ENCODE data around the gene UXT.
"Not testable (repeated sequence)": the region's sequence is repeated elsewhere in the genome, so short reads cannot be mapped to it uniquely, and the experiment has no call there.

UXT gene

DNA sequence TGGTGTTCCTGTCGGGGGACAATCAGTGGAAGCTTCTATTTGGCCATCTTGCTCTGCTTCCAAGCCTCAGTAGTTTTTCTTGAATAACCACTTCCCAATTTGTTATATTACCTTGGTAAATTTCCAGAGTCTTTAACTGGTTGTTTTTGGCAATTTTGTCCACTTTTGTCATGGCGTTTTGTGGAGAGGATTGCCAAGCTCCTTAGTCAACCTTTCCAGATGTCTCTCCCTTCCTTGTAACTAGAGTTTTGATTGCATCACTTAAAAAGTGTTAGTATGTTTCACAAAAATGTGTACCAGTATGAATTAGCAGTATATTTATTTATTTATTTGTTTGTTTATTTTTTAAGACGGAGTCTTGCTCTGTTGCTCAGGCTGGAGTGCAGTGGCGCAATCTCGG lies 15.8 kb upstream of the UXT start:
- Histone ChIP-seq H3K9ac (ENCODE audit: low read depth, low read length) (no peak overlapping the region), H3K9me3 (ENCODE audit: insufficient read depth, low read depth, low read length) (no peaks in the 10 kb centered on the region), H3K27ac (ENCODE audit: low read depth, low read length) (no peak overlapping the region), H3K36me3 (ENCODE audit: insufficient read depth, low read length) (no peaks in the 10 kb centered on the region), H3K27me3 (ENCODE audit: insufficient read depth, low read length) (no peaks in the 10 kb centered on the region), H3K4me3 (ENCODE audit: low read length) (no peak overlapping the region), H3K4me1 (ENCODE audit: insufficient read depth, low read length) (no peaks in the 10 kb centered on the region)
- 100% methylated on average over 5 of the region's 5 CpGs for WGBS

DNA sequence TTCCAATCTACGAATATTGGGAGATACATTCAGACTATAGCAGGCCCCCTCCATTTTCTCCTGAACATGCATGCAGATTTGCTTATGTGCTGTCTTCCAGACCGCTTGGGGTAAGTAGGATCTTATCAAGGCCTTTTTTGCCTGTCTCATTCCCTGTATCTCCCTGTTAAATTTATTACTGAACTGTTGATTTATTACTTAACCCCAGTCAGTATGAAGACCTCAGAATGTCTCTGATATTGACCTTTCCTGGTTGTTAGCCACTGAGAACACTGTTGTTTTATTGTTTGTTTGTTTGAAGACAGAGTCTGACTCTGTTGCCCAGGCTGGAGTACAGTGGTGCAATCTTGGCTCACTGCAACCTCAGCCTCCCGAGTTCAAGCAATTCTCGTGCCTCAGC lies 6.8 kb upstream of the UXT start:
- H3K27me3 ChIP-seq (ENCODE audit: insufficient read depth, low read length) = not testable (repeated sequence)

DNA sequence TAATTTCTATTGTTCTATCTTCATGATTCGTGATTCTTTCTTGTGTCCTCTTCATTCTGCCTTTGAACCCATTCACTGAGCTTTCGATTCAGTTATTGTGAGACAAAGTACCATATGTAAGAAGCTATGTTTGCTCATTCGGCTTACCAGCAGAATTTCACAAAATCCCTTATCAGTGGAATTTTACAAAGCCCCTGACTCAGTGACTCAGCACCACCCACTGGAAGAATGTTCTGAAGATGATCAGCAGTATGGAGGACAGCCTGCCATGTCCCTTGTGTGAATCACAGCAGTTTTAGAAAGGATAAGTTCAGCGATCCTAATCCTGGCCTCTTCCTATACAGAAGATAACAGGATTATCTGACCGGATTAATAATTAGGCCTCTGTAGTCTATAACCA lies 5.8 kb upstream of the UXT start:
- H3K4me3 ChIP-seq (ENCODE audit: low read length) = no peak overlapping the region
- WGBS = 90% methylated on average over 3 of the region's 5 CpGs
- H3K9ac ChIP-seq (ENCODE audit: low read depth, low read length) = no peak overlapping the region
- H3K27ac ChIP-seq (ENCODE audit: low read depth, low read length) = no peak overlapping the region
- H3K27me3 ChIP-seq (ENCODE audit: insufficient read depth, low read length) = no peaks in the 10 kb centered on the region
- peaks cover 6% of the 10 kb centered on the region; the same call in 1 of the 2 replicates for H3K4me1 ChIP-seq (ENCODE audit: insufficient read depth, low read length)
- H3K36me3 ChIP-seq (ENCODE audit: insufficient read depth, low read length) = no peaks in the 10 kb centered on the region
- no peaks in the 10 kb centered on the region for H3K9me3 ChIP-seq (ENCODE audit: insufficient read depth, low read depth, low read length)

More for the DNA sequence above, 6.8 kb upstream of the UXT start:
- not testable (repeated sequence) for H3K27ac ChIP-seq (ENCODE audit: low read depth, low read length); H3K4me1 ChIP-seq (ENCODE audit: insufficient read depth, low read length); H3K36me3 ChIP-seq (ENCODE audit: insufficient read depth, low read length); H3K4me3 ChIP-seq (ENCODE audit: low read length); H3K9ac ChIP-seq (ENCODE audit: low read depth, low read length); H3K9me3 ChIP-seq (ENCODE audit: insufficient read depth, low read depth, low read length)
- WGBS = 98% methylated on average over 3 of the region's 4 CpGs

DNA sequence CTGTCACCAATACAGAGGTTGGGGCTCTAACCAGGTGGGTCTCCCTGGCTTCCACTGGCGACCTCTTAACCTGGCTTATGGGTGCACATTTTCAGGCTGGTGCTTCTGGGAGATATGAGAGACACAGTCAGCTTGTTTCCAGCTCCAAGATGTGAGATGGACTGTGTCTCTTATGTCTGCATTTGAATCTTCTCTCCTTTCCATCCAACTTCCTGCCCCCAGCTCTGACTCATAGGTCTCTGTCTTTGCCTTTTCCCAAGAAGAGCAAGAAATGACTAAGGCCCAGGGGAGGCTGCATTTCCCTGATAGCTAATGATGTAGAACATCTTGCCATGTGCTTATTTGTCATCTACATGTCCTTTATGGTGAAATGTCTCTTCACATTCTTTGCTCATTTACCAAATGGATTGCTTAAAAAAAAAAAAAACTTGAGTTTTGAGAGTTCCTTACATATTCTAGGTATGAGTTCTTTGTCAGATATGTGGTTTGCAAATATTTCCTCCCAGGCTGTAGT lies 3.2 kb upstream of the UXT start:
- WGBS = 89% methylated on average over 1 of the region's 1 CpG
- Histone ChIP-seq H3K9ac (ENCODE audit: low read depth, low read length) (no peak overlapping the region), H3K9me3 (ENCODE audit: insufficient read depth, low read depth, low read length) (no peaks in the 10 kb centered on the region), H3K36me3 (ENCODE audit: insufficient read depth, low read length) (peaks cover 5% of the 10 kb centered on the region), H3K27me3 (ENCODE audit: insufficient read depth, low read length) (no peaks in the 10 kb centered on the region), H3K27ac (ENCODE audit: low read depth, low read length) (no peak overlapping the region), H3K4me3 (ENCODE audit: low read length) (no peak overlapping the region), H3K4me1 (ENCODE audit: insufficient read depth, low read length) (peaks cover 6% of the 10 kb centered on the region; the same call in 1 of the 2 replicates)

DNA sequence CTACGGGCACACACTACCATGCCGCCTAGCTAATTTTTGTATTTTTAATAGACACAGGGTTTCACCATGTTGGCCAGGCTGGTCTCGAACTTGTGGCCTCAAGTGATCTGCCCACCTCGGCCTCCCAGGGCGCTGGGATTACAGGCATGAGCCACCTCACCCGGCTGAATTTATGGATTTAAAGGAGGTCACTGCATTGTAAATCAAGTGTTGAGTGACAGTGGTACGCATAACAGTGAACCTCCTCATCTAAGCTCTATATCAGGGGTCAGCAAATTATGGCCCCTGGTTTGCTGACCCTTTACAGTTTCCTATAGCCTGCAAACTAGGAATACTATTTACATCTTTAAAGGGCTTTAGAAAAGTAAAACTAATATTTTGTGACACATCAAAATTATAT lies 2.6 kb upstream of the UXT start:
- no peaks in the 10 kb centered on the region for H3K9me3 ChIP-seq (ENCODE audit: insufficient read depth, low read depth, low read length)
- no peak overlapping the region for H3K27ac ChIP-seq (ENCODE audit: low read depth, low read length)
- H3K27me3 ChIP-seq (ENCODE audit: insufficient read depth, low read length) = no peaks in the 10 kb centered on the region
- peaks cover 11% of the 10 kb centered on the region for H3K36me3 ChIP-seq (ENCODE audit: insufficient read depth, low read length)
- peaks cover 6% of the 10 kb centered on the region; the same call in 1 of the 2 replicates for H3K4me1 ChIP-seq (ENCODE audit: insufficient read depth, low read length)
- WGBS = 91% methylated on average over 7 of the region's 7 CpGs
- no peak overlapping the region for H3K9ac ChIP-seq (ENCODE audit: low read depth, low read length)
- H3K4me3 ChIP-seq (ENCODE audit: low read length) = no peak overlapping the region

DNA sequence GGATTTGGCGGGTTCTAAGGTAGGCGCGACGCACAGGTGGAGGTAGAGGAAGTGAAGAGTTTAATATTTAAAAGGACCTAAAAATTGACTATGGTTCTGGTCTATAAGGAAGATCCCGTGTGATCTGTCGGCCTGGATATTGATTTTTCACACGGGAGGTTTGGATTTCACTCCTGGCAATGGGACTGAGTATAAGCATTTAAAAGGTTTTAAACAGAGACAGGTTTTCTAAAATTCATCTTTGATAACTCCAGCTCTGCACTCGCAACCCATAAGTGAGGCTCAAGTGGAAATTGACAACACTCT lies 394 bp upstream of the UXT start:
- no peak overlapping the region for H3K27ac ChIP-seq (ENCODE audit: low read depth, low read length)
- no peaks in the 10 kb centered on the region for H3K9me3 ChIP-seq (ENCODE audit: insufficient read depth, low read depth, low read length)
- H3K9ac ChIP-seq (ENCODE audit: low read depth, low read length) = no peak overlapping the region
- H3K36me3 ChIP-seq (ENCODE audit: insufficient read depth, low read length) = peaks cover 24% of the 10 kb centered on the region
- H3K4me1 ChIP-seq (ENCODE audit: insufficient read depth, low read length) = peaks cover 6% of the 10 kb centered on the region; the same call in 1 of the 2 replicates
- H3K27me3 ChIP-seq (ENCODE audit: insufficient read depth, low read length) = no peaks in the 10 kb centered on the region
- WGBS = 37% methylated on average over 8 of the region's 8 CpGs
- H3K4me3 ChIP-seq (ENCODE audit: low read length) = peak overlapping the region; percentile 99

DNA sequence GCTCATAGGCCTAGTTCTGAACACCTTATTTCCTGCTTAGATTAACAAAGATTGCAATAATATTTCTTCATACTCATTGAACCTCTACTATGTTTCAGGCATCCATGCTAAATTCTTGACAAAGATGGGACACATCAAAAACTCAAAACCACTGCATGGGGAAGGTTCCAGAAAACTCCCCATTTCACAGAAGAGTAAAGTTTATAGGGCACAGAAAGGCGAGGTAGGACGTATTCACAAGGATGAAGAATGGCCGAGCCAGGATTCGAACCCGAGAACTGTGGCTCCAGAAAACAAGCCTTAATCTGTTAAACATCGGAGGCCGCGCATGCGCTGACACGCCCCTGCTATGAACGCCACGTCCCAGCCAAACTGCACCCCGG lies 688 bp downstream of the UXT start:
- H3K27me3 ChIP-seq (ENCODE audit: insufficient read depth, low read length) = no peaks in the 10 kb centered on the region
- H3K4me1 ChIP-seq (ENCODE audit: insufficient read depth, low read length) = peaks cover 6% of the 10 kb centered on the region; the same call in 1 of the 2 replicates
- H3K36me3 ChIP-seq (ENCODE audit: insufficient read depth, low read length) = peaks cover 31% of the 10 kb centered on the region
- WGBS = 4% methylated on average over 13 of the region's 13 CpGs
- peak overlapping the region; percentile 98 for H3K9ac ChIP-seq (ENCODE audit: low read depth, low read length)
- no peaks in the 10 kb centered on the region for H3K9me3 ChIP-seq (ENCODE audit: insufficient read depth, low read depth, low read length)
- peak overlapping the region; percentile 79 for H3K27ac ChIP-seq (ENCODE audit: low read depth, low read length)
- peak overlapping the region; percentile 99 for H3K4me3 ChIP-seq (ENCODE audit: low read length)

DNA sequence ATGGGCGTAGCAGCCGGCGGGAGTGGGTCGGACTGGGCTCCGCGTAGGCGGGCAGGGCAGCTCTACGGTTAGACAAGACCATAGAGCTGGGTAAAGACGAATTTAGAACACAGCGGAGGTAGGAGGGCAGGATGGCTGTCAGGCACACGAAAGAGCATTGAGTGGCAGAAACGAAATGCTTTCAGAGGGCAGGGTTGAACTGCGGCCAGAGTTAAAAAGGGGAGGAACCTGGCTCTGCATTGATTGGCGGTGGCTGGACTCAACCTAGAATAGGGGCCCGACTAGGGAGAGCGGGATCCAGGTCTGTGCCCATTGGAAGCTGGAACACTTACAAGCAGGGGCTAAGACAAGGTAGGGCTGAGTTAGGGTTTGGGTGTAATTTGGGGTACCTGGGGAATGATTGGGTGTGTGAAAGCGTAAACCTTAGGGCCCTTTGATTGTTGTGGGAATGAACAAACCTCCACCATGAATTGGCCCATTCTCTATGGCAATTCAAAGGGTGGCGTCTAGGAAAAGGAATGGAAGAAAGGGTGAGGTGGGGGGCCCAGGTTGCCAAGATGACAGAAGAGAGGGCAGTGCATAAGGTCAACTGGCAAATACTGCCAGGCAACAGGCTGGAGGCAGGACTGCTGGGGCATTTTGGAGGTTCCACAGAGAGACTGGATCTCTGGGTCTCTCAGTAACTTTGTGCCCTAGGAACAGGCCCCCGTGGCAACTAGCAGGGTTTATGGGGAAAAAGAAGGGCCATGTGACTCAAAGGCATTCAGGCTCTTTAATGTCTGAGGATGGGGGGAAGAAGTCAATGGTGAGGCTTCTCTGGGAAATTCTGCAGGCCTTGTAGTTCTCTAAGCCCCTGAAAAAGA lies 7.7 kb downstream of the UXT start:
- H3K27ac ChIP-seq (ENCODE audit: low read depth, low read length) = peak overlapping the region; percentile 69; the same call in 1 of the 2 replicates
- no peaks in the 10 kb centered on the region for H3K27me3 ChIP-seq (ENCODE audit: insufficient read depth, low read length)
- no peaks in the 10 kb centered on the region for H3K9me3 ChIP-seq (ENCODE audit: insufficient read depth, low read depth, low read length)
- H3K9ac ChIP-seq (ENCODE audit: low read depth, low read length) = peak overlapping the region; percentile 50
- 16% methylated on average over 19 of the region's 19 CpGs for WGBS
- H3K36me3 ChIP-seq (ENCODE audit: insufficient read depth, low read length) = peaks cover 29% of the 10 kb centered on the region
- peak overlapping the region; percentile 64 for H3K4me3 ChIP-seq (ENCODE audit: low read length)
- no peaks in the 10 kb centered on the region for H3K4me1 ChIP-seq (ENCODE audit: insufficient read depth, low read length)

DNA sequence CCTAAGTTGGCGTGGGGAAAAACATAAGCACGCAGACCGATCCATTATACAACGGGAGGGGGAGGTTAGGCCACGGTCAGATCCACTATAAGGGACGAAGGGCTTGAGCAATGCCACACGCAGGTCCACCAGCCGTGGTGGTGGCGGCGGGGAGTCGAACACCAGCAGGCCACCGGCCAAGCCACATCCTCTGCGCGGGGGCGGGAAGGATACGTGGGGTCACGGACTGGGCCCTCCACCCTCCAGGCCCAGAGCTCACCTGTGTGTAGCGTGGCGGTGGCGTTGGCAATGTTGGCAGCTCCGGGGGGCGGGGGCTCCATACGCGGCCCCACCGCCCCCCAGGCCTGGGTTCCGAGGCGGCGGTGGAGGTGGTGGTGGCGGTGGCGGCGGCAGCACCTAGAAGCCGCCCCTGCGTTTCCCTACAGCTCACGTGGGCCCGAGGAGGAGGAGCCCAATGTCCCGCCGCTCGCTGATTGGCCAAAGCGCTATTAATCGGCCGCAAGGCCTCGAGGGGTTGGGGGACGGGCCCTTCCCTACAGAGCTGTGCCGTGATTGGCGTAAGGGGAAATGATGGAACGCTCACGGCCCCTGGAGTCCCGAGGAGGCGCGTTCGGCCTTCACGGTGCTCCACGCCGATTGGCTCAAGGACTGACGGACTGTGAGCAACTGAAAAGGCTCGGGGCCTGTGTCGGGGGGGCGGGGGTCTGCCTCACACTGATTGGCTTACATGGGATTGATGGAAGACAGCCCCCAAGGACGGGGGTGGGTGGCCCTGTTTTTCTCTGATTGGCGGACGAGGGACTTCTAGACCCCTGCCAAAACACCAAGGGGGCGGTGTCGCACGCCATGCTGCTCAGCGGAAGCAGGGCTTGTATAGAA lies 8.6 kb downstream of the UXT start, which contains the start of gene ELK1:
ELK1 (minus strand) TSS at position 400 of the 879 bp plus-strand sequence. CDS start 9,122 bp downstream, outside the sequence.
- H3K27ac ChIP-seq (ENCODE audit: low read depth, low read length) = peak within 1 kb of the TSS; percentile 69; the same call in 1 of the 2 replicates

DNA sequence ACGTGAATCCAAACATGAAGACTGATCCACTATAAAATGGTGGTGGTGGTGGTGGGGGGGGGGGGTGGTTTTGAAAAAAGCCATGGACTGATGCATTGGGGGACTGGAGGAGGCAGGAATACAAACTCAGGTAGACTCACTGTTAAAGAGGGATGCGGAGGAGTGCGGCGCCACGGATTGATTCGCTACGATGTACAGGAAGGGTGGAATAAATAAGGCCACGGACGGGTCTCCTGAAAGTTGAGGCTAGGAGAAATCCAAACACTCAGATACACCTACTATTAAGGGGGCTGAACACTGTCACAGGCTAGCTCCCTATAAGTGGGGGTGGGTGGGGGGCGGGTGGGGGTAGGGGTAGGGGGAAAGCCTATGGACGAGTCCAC lies 9.2 kb downstream of the UXT start:
- no peak overlapping the region for H3K27ac ChIP-seq (ENCODE audit: low read depth, low read length)
- H3K36me3 ChIP-seq (ENCODE audit: insufficient read depth, low read length) = peaks cover 19% of the 10 kb centered on the region
- H3K4me1 ChIP-seq (ENCODE audit: insufficient read depth, low read length) = no peaks in the 10 kb centered on the region
- peak overlapping the region; percentile 74 for H3K4me3 ChIP-seq (ENCODE audit: low read length)
- peak overlapping the region; percentile 84; the same call in 1 of the 2 replicates for H3K9ac ChIP-seq (ENCODE audit: low read depth, low read length)
- H3K27me3 ChIP-seq (ENCODE audit: insufficient read depth, low read length) = no peaks in the 10 kb centered on the region
- 2% methylated on average over 5 of the region's 11 CpGs for WGBS
- H3K9me3 ChIP-seq (ENCODE audit: insufficient read depth, low read depth, low read length) = no peaks in the 10 kb centered on the region

More for the DNA sequence above, 8.6 kb downstream of the UXT start, which contains the start of gene ELK1:
- no peaks in the 10 kb centered on the region for H3K4me1 ChIP-seq (ENCODE audit: insufficient read depth, low read length)
- peak within 1 kb of the TSS; percentile 84 for H3K9ac ChIP-seq (ENCODE audit: low read depth, low read length)
- H3K27me3 ChIP-seq (ENCODE audit: insufficient read depth, low read length) = no peaks in the 10 kb centered on the region
- no peaks in the 10 kb centered on the region for H3K9me3 ChIP-seq (ENCODE audit: insufficient read depth, low read depth, low read length)
- WGBS = under 1% methylated on average over 56 of the region's 65 CpGs
- H3K36me3 ChIP-seq (ENCODE audit: insufficient read depth, low read length) = peaks cover 21% of the 10 kb centered on the region
- H3K4me3 ChIP-seq (ENCODE audit: low read length) = peak within 1 kb of the TSS; percentile 74

DNA sequence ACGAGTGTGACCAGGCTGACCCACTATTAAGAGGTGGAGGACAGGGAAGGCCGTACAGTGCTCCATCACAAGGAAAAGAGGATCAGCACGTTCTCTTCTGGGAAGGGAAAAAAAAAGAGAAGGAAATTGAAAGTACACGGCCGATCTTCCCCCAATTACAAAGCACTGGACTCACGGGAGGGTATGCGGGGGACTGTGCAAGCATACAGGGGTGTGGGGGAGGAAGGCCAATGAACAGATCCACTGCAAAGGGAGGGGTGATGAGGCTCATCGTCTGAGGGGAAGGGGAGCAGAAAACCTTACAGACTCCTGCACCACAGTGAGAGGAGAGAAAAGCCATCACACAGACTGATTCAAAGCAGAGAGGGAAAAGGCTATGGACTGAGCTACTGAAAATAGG lies 9.7 kb downstream of the UXT start:
- no peak overlapping the region for H3K27ac ChIP-seq (ENCODE audit: low read depth, low read length)
- peaks cover 19% of the 10 kb centered on the region for H3K36me3 ChIP-seq (ENCODE audit: insufficient read depth, low read length)
- no peaks in the 10 kb centered on the region for H3K27me3 ChIP-seq (ENCODE audit: insufficient read depth, low read length)
- 74% methylated on average over 7 of the region's 8 CpGs for WGBS
- H3K9ac ChIP-seq (ENCODE audit: low read depth, low read length) = no peak overlapping the region
- peak overlapping the region; percentile 74 for H3K4me3 ChIP-seq (ENCODE audit: low read length)
- H3K4me1 ChIP-seq (ENCODE audit: insufficient read depth, low read length) = no peaks in the 10 kb centered on the region
- H3K9me3 ChIP-seq (ENCODE audit: insufficient read depth, low read depth, low read length) = no peaks in the 10 kb centered on the region

Data from HUES64 (cell line).